Left lung (tissue), 10 donors: ENCODE data around the gene MMD2. TPM values are rescaled to one million over a fixed set of nuclear protein-coding genes. Genes with fewer than 3 reads are reported as not detected.

ENCODE experiments used
- ATAC-seq: fragments of 200-7000 bp; cut with Tn5 transposase; one replicate; pipeline ENCODE4 v1.9.1; 2020; ENCODE audit warnings: moderate library complexity
- DNase-seq, 4 donors: peaks; one replicate each; pipeline ENCODE4 v3.0.0-alpha.2; 2013 to 2020
- H3K27ac ChIP-seq, 2 donors: fragments of 200-600 bp; sonication (generic) in 1 of 2; one replicate each; pipeline versions ENCODE4 v1.5.0 to v1.8.0; 2020 to 2021
- H3K27me3 ChIP-seq, 2 donors: fragments of 200-600 bp; sonication (generic) in 1 of 2; one replicate each; pipeline versions ENCODE4 v1.5.0 to v1.8.0; 2020 to 2021
- H3K36me3 ChIP-seq, 2 donors: fragments of 200-600 bp; sonication (generic) in 1 of 2; one replicate each; pipeline versions ENCODE4 v1.5.0 to v1.8.0; 2020 to 2021
- H3K4me1 ChIP-seq, 2 donors: fragments of 200-600 bp; one replicate each; pipeline ENCODE4 v1.8.0; 2021
- H3K4me3 ChIP-seq, 2 donors: fragments of 200-600 bp; sonication (generic) in 1 of 2; one replicate each; pipeline versions ENCODE4 v1.5.0 to v1.8.0; 2020 to 2021; ENCODE audit warnings: mild to moderate bottlenecking in 1 of 2
- H3K9me3 ChIP-seq, 2 donors: fragments of 200-600 bp; sonication (generic) in 1 of 2; one replicate each; pipeline versions ENCODE4 v1.5.0 to v1.8.0; 2020 to 2021
- CTCF ChIP-seq, 2 donors: fragments of 200-600 bp; sonication (generic) in 1 of 2; IDR thresholded peaks; one replicate each; pipeline versions ENCODE4 v1.5.0 to v1.8.0; 2021; ENCODE audit warnings: antibody characterized with exemption in 2 of 2
- intact Hi-C, 2 donors: fragments of 100-400 bp; cut with DNase I; formaldehyde crosslinking; loops; one replicate each; pipeline versions ENCODE4 v1.11.2 to v1.14.2; 2022
- polyA plus RNA-seq, 6 donors: library from polyadenylated mRNA; unstranded; fragments of 120-200 nt; gene quantifications; one replicate each; pipeline ENCODE4 v1.2.1, GENCODE V29; 2013; ENCODE audit not compliant: insufficient read length in 6 of 6
- total RNA-seq, 2 donors: library from RNA; stranded (reverse); fragmentation: NEBNext Ultra II Directional; extraction: Animal tissue kit (Norgen Biotek cat#: 25700); gene quantifications; one replicate each; pipeline ENCODE4 v1.2.1, GENCODE V29; 2021
- donor health status: DM: no; HTN: yes; CAD: no.
- donor health status: DM: no; HTN: no; CAD: no.

The MMD2 gene
- total and polyA plus RNA-seq, 8 donors, result 0.06 to 0.17 TPM; not detected in 6

GRCh38 chr7:4871056-4871680, 87.8 kb downstream of the MMD2 start:
- H3K4me1 ChIP-seq, result no peaks in the 10 kb centered on the region
- H3K4me3 ChIP-seq, result no peak overlapping the region
- H3K36me3 ChIP-seq, result no peaks in the 10 kb centered on the region
- no peak for TF ChIP-seq CTCF (IDR thresholded peaks at IDR 0.05)
- peak in 1 of 4 donors; percentile 66 for DNase-seq
- peaks cover 0 to 3% of the 10 kb centered on the region in 2 donors for H3K9me3 ChIP-seq
- H3K27me3 ChIP-seq, result peaks cover 0 to 16% of the 10 kb centered on the region in 2 donors
- H3K27ac ChIP-seq, result no peak overlapping the region
- no peak for ATAC-seq
- intact Hi-C loops, result no loop called here

- intact Hi-C loops, result no loop called here
- peaks cover 0 to 16% of the 10 kb centered on the region in 2 donors for H3K27me3 ChIP-seq
- peaks cover 0 to 3% of the 10 kb centered on the region in 2 donors for H3K9me3 ChIP-seq
- H3K27ac ChIP-seq, result no peak overlapping the region
- H3K36me3 ChIP-seq, result no peaks in the 10 kb centered on the region
- DNase-seq (no peak), ATAC-seq (no peak)
- H3K4me1 ChIP-seq, result no peaks in the 10 kb centered on the region
- no peak for TF ChIP-seq CTCF (IDR thresholded peaks at IDR 0.05)
- H3K4me3 ChIP-seq, result no peak overlapping the region
Observed at GRCh38 chr7:4868493-4868892, 90.5 kb downstream of the MMD2 start.

GRCh38 chr7:4866528-4867496, 92.2 kb downstream of the MMD2 start:
- peaks cover 0 to 3% of the 10 kb centered on the region in 2 donors for H3K9me3 ChIP-seq
- no peaks in the 10 kb centered on the region for H3K4me1 ChIP-seq
- H3K27ac ChIP-seq, result no peak overlapping the region
- no peak for TF ChIP-seq CTCF (IDR thresholded peaks at IDR 0.05)
- DNase-seq (no peak), ATAC-seq (no peak)
- H3K4me3 ChIP-seq, result no peak overlapping the region
- no peaks in the 10 kb centered on the region for H3K36me3 ChIP-seq
- intact Hi-C loops, result no loop called here
- peaks cover 0 to 26% of the 10 kb centered on the region in 2 donors for H3K27me3 ChIP-seq

- ATAC-seq (no peak), DNase-seq (no peak)
- TF ChIP-seq CTCF (IDR thresholded peaks at IDR 0.05), result no peak
- intact Hi-C loops, result no loop called here
- H3K27me3 ChIP-seq, result peaks cover 0 to 20% of the 10 kb centered on the region in 2 donors
- no peaks in the 10 kb centered on the region for H3K4me1 ChIP-seq
- H3K27ac ChIP-seq, result no peak overlapping the region
- H3K36me3 ChIP-seq, result no peaks in the 10 kb centered on the region
- H3K4me3 ChIP-seq, result peak overlapping the region in 1 of 2 donors; percentile 6
- H3K9me3 ChIP-seq, result no peaks in the 10 kb centered on the region
Observed at GRCh38 chr7:4862156-4862555, 96.8 kb downstream of the MMD2 start.

GRCh38 chr7:4861673-4862072, 97.3 kb downstream of the MMD2 start, which contains the start of gene PAPOLB:
Gene PAPOLB (minus strand): TSS chr7:4862030. CDS start chr7:4861810, 220 bp downstream.
- DNase-seq (peak in 1 of 4 donors; percentile 76), ATAC-seq (no peak)
- H3K4me3 ChIP-seq, result peak within 1 kb of the TSS in 1 of 2 donors; percentile 6
- H3K27me3 ChIP-seq, result peaks cover 0 to 20% of the 10 kb centered on the region in 2 donors
- no peaks in the 10 kb centered on the region for H3K4me1 ChIP-seq
- TF ChIP-seq CTCF (IDR thresholded peaks at IDR 0.05), result no peak
- H3K9me3 ChIP-seq, result no peaks in the 10 kb centered on the region
- intact Hi-C loops, result no loop called here
- no peaks in the 10 kb centered on the region for H3K36me3 ChIP-seq
- no peak within 1 kb of the TSS for H3K27ac ChIP-seq
